Vagina (tissue), 2 donors: ENCODE results near the gene AKAP13. TPM values are rescaled to one million over a fixed set of nuclear protein-coding genes. Genes with fewer than 3 reads are reported as not detected.

Source experiments
- DNase-seq, 2 donors: peaks; one replicate each; pipeline ENCODE4 v3.0.0-alpha.2; 2017; ENCODE audit errors: extremely low spot score in 2 of 2
- H3K27ac ChIP-seq: fragments of 200-600 bp; sonication (generic); one replicate; pipeline ENCODE4 v1.5.1; 2019
- H3K27me3 ChIP-seq: fragments of 200-600 bp; sonication (generic); one replicate; pipeline ENCODE4 v1.5.1; 2019
- H3K36me3 ChIP-seq, 2 donors: fragments of 200-600 bp; sonication (generic); one replicate each; pipeline ENCODE4 v1.5.1; 2017 to 2019
- H3K4me1 ChIP-seq: fragments of 200-600 bp; sonication (generic); one replicate; pipeline ENCODE4 v1.5.1; 2019
- H3K4me3 ChIP-seq, 2 donors: fragments of 200-600 bp; sonication (generic); 1 replicate in 1 of 2; 2 replicates in 1 of 2; pipeline ENCODE4 v1.5.1; 2016 to 2019
- H3K9me3 ChIP-seq: fragments of 200-600 bp; sonication (generic); one replicate; pipeline ENCODE4 v1.5.1; 2019
- POLR2A ChIP-seq, 2 donors: fragments of 450-650 bp; IDR thresholded peaks; one replicate each; pipeline ENCODE4 v1.6.1; 2017; ENCODE audit warnings: antibody characterized with exemption in 2 of 2, mild to moderate bottlenecking in 2 of 2, moderate library complexity in 2 of 2
- POLR2AphosphoS5 ChIP-seq, 2 donors: sonication (generic); formaldehyde crosslinking; IDR thresholded peaks; one replicate each; pipeline ENCODE4 v1.9.0; 2017; ENCODE audit warnings: antibody characterized with exemption in 2 of 2, mild to moderate bottlenecking in 2 of 2, low read depth in 1 of 2; ENCODE audit not compliant: insufficient read depth in 1 of 2
- intact Hi-C: fragments of 100-400 bp; cut with DNase I; formaldehyde crosslinking; loops from one replicate; pipeline ENCODE4 v1.15.1; 2023
- total RNA-seq: library from RNA; depleted of rRNA; stranded (reverse); fragments of >200 nt; gene quantifications from one replicate; pipeline ENCODE4 v1.2.3, GENCODE V29; 2016
- TF ChIP-seq, protein P1 (sequence below), 3 experiments: fragments of 450-650 bp in 2 of 3; fragments of 200-600 bp in 1 of 3; sonication (generic) in 1 of 3; IDR thresholded peaks; one replicate each; pipeline ENCODE4 v1.5.1; 2017 to 2019; ENCODE audit warnings: antibody characterized with exemption in 3 of 3, mild to moderate bottlenecking in 2 of 3, moderate library complexity in 2 of 3

The AKAP13 gene
- total RNA-seq, 1 donor from 2014 or later, result 177 TPM

DNA sequence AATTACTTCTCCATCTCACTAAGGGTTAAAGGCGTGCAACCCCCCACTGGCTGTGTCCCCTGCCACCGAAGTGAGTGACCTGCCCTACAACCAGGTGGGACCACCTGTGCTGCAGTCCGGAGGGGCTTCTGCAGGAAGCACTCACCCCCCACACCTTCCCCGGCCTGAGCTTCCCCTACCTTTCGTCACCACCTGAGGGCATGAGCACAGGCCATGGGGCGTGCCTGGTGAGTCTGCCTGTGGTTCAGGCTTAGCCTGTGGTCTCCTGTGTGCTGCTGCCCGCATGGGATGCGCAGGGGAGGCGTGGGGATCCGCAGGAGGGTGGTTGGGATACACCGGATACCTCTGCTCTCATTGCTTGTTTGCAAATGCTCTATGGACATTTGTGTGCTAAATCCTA, 368.3 kb downstream of the AKAP13 start:
- intact Hi-C loops, result no loop called here
- H3K4me3 ChIP-seq, result no peak overlapping the region
- H3K27ac ChIP-seq, result peak overlapping the region; percentile 75
- H3K4me1 ChIP-seq, result peaks cover 30% of the 10 kb centered on the region
- DNase-seq, result no peak
- no peaks in the 10 kb centered on the region for H3K27me3 ChIP-seq
- TF ChIP-seq, protein P1, sequence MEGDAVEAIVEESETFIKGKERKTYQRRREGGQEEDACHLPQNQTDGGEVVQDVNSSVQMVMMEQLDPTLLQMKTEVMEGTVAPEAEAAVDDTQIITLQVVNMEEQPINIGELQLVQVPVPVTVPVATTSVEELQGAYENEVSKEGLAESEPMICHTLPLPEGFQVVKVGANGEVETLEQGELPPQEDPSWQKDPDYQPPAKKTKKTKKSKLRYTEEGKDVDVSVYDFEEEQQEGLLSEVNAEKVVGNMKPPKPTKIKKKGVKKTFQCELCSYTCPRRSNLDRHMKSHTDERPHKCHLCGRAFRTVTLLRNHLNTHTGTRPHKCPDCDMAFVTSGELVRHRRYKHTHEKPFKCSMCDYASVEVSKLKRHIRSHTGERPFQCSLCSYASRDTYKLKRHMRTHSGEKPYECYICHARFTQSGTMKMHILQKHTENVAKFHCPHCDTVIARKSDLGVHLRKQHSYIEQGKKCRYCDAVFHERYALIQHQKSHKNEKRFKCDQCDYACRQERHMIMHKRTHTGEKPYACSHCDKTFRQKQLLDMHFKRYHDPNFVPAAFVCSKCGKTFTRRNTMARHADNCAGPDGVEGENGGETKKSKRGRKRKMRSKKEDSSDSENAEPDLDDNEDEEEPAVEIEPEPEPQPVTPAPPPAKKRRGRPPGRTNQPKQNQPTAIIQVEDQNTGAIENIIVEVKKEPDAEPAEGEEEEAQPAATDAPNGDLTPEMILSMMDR (IDR thresholded peaks at IDR 0.05), result no peak
- TF ChIP-seq POLR2A (IDR thresholded peaks at IDR 0.05), result no peak
- no peak for TF ChIP-seq POLR2AphosphoS5 (IDR thresholded peaks at IDR 0.05; ENCODE audit: insufficient read depth in 1 of 2, low read depth in 1 of 2)
- H3K36me3 ChIP-seq, result peaks cover 0 to 40% of the 10 kb centered on the region in 2 donors
- no peaks in the 10 kb centered on the region for H3K9me3 ChIP-seq

DNA sequence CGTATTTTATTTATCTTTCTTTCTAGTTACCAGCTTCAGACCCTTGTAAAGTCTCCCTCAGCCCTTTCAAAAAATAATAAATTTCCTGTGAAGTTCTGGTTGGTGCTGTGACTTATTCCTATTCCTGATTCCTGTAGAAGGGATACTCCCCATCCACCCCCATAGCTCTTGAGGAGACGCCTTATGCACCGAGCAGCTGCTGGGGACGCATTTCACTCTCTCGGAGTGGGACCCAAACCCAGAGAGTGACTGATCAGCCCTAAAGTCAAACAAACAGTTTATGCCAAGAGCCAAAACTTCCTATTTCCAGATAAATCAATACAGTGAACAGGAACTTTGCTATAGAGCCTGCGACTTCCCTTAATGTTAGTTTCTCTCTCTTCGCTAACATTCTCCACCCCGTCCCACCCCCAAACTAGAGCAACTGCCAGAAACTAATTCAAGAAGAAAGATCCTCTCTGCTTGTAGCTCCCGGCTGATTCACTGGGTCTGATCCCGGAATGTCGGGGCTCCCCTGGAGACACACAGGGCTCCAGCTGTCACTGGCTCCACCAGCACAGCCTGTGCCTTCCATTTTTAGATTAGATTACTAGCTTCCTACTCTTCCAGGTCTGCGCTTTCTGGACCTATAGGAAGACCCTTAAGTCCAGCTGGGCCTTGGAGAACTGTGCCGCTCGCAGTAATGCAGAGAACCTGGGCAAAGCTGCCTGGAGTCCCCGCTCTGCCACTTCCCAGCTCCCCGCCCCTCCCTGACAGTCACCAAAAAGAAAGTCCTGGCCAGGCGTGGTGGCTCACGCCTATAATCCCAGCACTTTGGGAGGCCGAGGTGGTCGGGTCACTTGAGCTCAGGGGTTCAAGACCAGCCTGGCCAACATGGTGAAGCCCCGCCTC, 369.1 kb downstream of the AKAP13 start:
- no peak for DNase-seq
- Histone ChIP-seq H3K27me3 (no peaks in the 10 kb centered on the region), H3K9me3 (no peaks in the 10 kb centered on the region), H3K4me3 (peak overlapping the region; percentile 14 to 28), H3K36me3 (peaks cover 0 to 32% of the 10 kb centered on the region in 2 donors), H3K4me1 (peaks cover 30% of the 10 kb centered on the region), H3K27ac (peak overlapping the region; percentile 75)
- intact Hi-C loops, result loop anchor here (5.0 kb wide), 1 partner anchor 43 kb away; the partner anchor contains the start of gene KLHL25
- TF ChIP-seq POLR2AphosphoS5 (IDR thresholded peaks at IDR 0.05; ENCODE audit: insufficient read depth in 1 of 2, low read depth in 1 of 2), result no peak
- no peak for TF ChIP-seq POLR2A (IDR thresholded peaks at IDR 0.05)

DNA sequence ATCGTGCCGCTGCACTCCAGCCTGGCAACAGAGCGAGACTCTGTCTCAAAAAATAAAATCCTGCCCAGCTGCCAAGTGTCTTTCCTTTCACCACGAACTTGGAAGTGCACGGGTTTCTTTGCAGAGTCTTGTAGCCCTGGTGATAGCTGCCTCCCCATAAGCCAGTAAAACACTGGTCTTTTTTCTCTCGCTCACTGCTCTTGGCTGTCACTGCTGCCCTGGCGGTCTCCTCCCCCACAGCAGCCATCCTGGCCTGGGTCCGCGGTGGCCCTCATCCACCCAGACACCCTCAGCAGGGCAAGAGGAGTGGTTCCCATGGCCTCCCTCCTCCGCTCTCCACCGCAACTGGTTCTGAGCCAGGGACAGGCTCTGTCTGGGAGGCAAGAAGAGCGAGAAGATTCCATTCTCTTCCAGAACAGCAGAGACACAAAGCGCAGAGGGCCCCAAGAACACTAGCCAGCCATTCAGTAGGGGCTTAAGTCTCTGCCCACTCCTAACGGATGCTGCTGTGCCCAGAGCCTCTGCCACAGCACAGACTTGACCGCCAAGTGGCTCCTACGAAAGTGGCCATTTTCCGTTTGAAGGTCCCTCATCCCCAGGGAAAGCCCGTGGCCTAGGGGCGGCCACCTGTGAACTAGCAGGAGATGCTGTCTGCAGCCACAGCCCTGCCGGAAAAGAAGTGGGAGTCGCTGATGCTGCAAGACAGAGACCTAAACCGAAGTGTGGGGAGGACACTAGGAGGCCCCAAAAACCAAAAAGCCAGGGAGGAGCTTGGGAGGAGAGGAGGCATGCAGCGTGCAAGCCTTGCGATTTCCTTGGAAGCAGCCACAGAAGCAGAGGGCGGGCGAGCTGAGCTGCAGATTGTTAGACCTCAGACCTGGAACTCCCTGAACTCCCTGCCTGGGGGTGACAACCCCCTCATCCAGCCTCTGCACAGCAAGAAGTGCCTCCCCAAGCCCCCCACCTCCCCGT, 370.2 kb downstream of the AKAP13 start:
- H3K36me3 ChIP-seq, result peaks cover 0 to 21% of the 10 kb centered on the region in 2 donors
- intact Hi-C loops, result loop anchor here (5.0 kb wide), 1 partner anchor 42 kb away; the partner anchor contains the start of gene KLHL25
- DNase-seq, result no peak
- peak; percentile 65 to 72 for TF ChIP-seq POLR2AphosphoS5 (IDR thresholded peaks at IDR 0.05; ENCODE audit: insufficient read depth in 1 of 2, low read depth in 1 of 2)
- TF ChIP-seq POLR2A (IDR thresholded peaks at IDR 0.05), result no peak
- TF ChIP-seq, protein P1 (IDR thresholded peaks at IDR 0.05), result no peak
- peak overlapping the region; percentile 75 for H3K27ac ChIP-seq
- H3K4me1 ChIP-seq, result peaks cover 30% of the 10 kb centered on the region
- peak overlapping the region; percentile 14 to 28 for H3K4me3 ChIP-seq
- no peaks in the 10 kb centered on the region for H3K27me3 ChIP-seq
- no peaks in the 10 kb centered on the region for H3K9me3 ChIP-seq

DNA sequence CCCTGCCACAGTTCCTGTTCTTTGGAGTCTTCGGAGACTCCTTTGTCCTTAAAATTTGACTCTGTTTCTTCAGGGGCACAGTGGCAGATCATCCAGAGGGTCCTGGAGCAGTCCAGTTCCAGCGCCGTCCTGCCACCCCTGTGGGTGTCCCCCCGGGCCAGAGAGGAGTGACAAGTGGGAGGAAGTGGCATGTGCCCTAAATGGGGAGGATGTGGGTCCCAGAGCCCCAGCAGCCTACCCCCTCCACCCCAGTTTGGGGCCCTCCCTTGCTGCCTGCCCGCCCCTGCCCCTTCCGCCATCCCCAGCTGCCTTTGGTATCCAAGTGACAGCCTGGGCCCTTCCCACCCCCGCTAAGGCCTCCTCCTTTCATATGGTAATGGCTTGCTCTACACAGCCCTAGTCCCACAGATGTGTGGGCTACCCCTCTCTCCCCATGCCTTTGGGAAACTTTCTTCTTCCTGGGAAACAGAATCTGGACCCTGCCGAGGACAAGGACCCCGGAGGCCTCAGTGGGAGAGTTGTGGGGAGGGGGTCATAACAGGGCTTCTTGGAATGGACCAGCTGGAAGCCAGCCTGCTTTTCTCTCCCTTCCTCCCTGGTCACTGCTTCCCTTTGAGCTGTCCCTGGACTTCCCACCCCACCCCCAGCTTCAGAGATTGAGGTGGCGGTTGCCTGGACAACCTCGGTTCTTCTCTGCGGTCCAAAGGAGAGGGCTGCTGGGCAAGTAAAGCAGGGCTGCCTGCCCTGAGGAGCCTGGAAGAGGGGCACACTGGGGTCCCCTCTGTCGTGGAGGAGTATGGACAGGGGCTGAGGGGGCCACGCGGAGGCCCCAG, 371.1 kb downstream of the AKAP13 start:
- intact Hi-C loops, result loop anchor here (5.0 kb wide), 1 partner anchor 41 kb away; the partner anchor contains the start of gene KLHL25
- no peak for DNase-seq
- peaks cover 0 to 13% of the 10 kb centered on the region in 2 donors for H3K36me3 ChIP-seq
- peak overlapping the region in 1 of 2 donors; percentile 28 for H3K4me3 ChIP-seq
- no peaks in the 10 kb centered on the region for H3K9me3 ChIP-seq
- H3K27ac ChIP-seq, result peak overlapping the region; percentile 75
- no peaks in the 10 kb centered on the region for H3K27me3 ChIP-seq
- no peak for TF ChIP-seq POLR2A (IDR thresholded peaks at IDR 0.05)
- TF ChIP-seq POLR2AphosphoS5 (IDR thresholded peaks at IDR 0.05; ENCODE audit: insufficient read depth in 1 of 2, low read depth in 1 of 2), result no peak
- TF ChIP-seq, protein P1 (IDR thresholded peaks at IDR 0.05), result no peak
- peaks cover 30% of the 10 kb centered on the region for H3K4me1 ChIP-seq
